ENCODE results near the gene PITX1.

PITX1 gene

GRCh38 chr5:135018457-135018856 lies 15.6 kb downstream of the PITX1 start:
- no peak for TF ChIP-seq CTCF (IDR thresholded peaks at IDR 0.05; ENCODE audit: control insufficient read depth, insufficient read depth, low read depth, low read length, missing control alignments)
- no peak for DNase-seq (ENCODE audit: low read depth)
- H3K4me3 ChIP-seq (ENCODE audit: control insufficient read depth, low read depth, low read length), result no peak overlapping the region

- no peak for DNase-seq (ENCODE audit: low read depth)
- H3K4me3 ChIP-seq (ENCODE audit: control insufficient read depth, low read depth, low read length), result no peak overlapping the region
- TF ChIP-seq CTCF (IDR thresholded peaks at IDR 0.05; ENCODE audit: control insufficient read depth, insufficient read depth, low read depth, low read length, missing control alignments), result no peak
Measured at GRCh38 chr5:135016861-135017290, 17.2 kb downstream of the PITX1 start.

GRCh38 chr5:135015942-135016341 lies 18.1 kb downstream of the PITX1 start:
- no peak for TF ChIP-seq CTCF (IDR thresholded peaks at IDR 0.05; ENCODE audit: control insufficient read depth, insufficient read depth, low read depth, low read length, missing control alignments)
- no peak overlapping the region for H3K4me3 ChIP-seq (ENCODE audit: control insufficient read depth, low read depth, low read length)
- no peak for DNase-seq (ENCODE audit: low read depth)

GRCh38 chr5:135013947-135014570 lies 20.0 kb downstream of the PITX1 start:
- no peak overlapping the region for H3K4me3 ChIP-seq (ENCODE audit: control insufficient read depth, low read depth, low read length)
- DNase-seq (ENCODE audit: low read depth), result no peak
- TF ChIP-seq CTCF (IDR thresholded peaks at IDR 0.05; ENCODE audit: control insufficient read depth, insufficient read depth, low read depth, low read length, missing control alignments), result no peak

GRCh38 chr5:135013445-135013844 lies 20.6 kb downstream of the PITX1 start:
- H3K4me3 ChIP-seq (ENCODE audit: control insufficient read depth, low read depth, low read length), result no peak overlapping the region
- no peak for DNase-seq (ENCODE audit: low read depth)
- TF ChIP-seq CTCF (IDR thresholded peaks at IDR 0.05; ENCODE audit: control insufficient read depth, insufficient read depth, low read depth, low read length, missing control alignments), result no peak

- no peak for DNase-seq (ENCODE audit: low read depth)
- TF ChIP-seq CTCF (IDR thresholded peaks at IDR 0.05; ENCODE audit: control insufficient read depth, insufficient read depth, low read depth, low read length, missing control alignments), result no peak
Measured at GRCh38 chr5:135012951-135013391, 21.1 kb downstream of the PITX1 start.

More at GRCh38 chr5:135012951-135013391, 21.1 kb downstream of the PITX1 start:
- H3K4me3 ChIP-seq (ENCODE audit: control insufficient read depth, low read depth, low read length), result no peak overlapping the region

Measured in AG09309 (cell line).